Thyroid gland (tissue), 4 donors: Measurements from ENCODE around the gene KIF20B. TPM values are rescaled to one million over a fixed set of nuclear protein-coding genes. Genes with fewer than 3 reads are reported as not detected.

Experiments used
- DNase-seq, 2 donors: peaks; one replicate each; pipeline ENCODE4 v3.0.0-alpha.2; 2019
- H3K27ac ChIP-seq, 3 donors: fragments of 200-600 bp; sonication (generic); 1 replicate in 2 of 3; 2 replicates in 1 of 3; pipeline ENCODE4 v1.5.1; 2016 to 2019; ENCODE audit warnings: mild to moderate bottlenecking in 1 of 3, moderate library complexity in 1 of 3
- H3K27me3 ChIP-seq: fragments of 200-600 bp; sonication (generic); one replicate; pipeline ENCODE4 v1.5.1; 2019
- H3K36me3 ChIP-seq, 2 donors: fragments of 200-600 bp; sonication (generic); one replicate each; pipeline ENCODE4 v1.5.1; 2016 to 2019
- H3K4me1 ChIP-seq, 2 donors: fragments of 200-600 bp; sonication (generic); one replicate each; pipeline ENCODE4 v1.5.1; 2017 to 2019
- H3K4me3 ChIP-seq, 3 donors: fragments of 200-600 bp; sonication (generic); replicated peaks in 1 of 3; 1 replicate in 2 of 3; 2 replicates in 1 of 3; pipeline ENCODE4 v1.5.1; 2016; ENCODE audit warnings: mild to moderate bottlenecking in 1 of 3
- H3K9me3 ChIP-seq: fragments of 200-600 bp; sonication (generic); one replicate; pipeline ENCODE4 v1.5.1; 2017
- CTCF ChIP-seq, 6 experiments: fragments of 200-600 bp in 3 of 6; fragments of 450-650 bp in 3 of 6; sonication (generic) in 3 of 6; IDR thresholded peaks; one replicate each; pipeline ENCODE4 v1.5.1; 2016 to 2019; ENCODE audit warnings: antibody characterized with exemption in 6 of 6, mild to moderate bottlenecking in 2 of 6, inconsistent platforms in 1 of 6, moderate library complexity in 1 of 6
- POLR2A ChIP-seq, 2 donors: fragments of 450-650 bp; IDR thresholded peaks; one replicate each; pipeline ENCODE4 v1.6.1; 2017; ENCODE audit warnings: antibody characterized with exemption in 2 of 2, mild to moderate bottlenecking in 2 of 2, moderate library complexity in 1 of 2
- WGBS, 2 donors: methylation state at CpG; one replicate each; pipeline ENCODE4 v1.1.5; 2017; 5-methylcytosine and 5-hydroxymethylcytosine counted together
- intact Hi-C: fragments of 100-400 bp; cut with DNase I; formaldehyde crosslinking; loops from one replicate; pipeline ENCODE4 v1.15.1; 2023
- total RNA-seq, 4 donors: library from RNA; depleted of rRNA; stranded (reverse); fragments of >200 nt; gene quantifications; one replicate each; pipeline ENCODE4 v1.2.3, GENCODE V29; 2016

The KIF20B gene
- total RNA-seq, 4 donors from 2014 or later, result 3.8 to 6.2 (median 4.5) TPM

GRCh38 chr10:89655722-89656121 is 45.7 kb upstream of the KIF20B start:
- TF ChIP-seq CTCF (IDR thresholded peaks at IDR 0.05) (no peak), POLR2A (IDR thresholded peaks at IDR 0.05) (no peak)
- no peaks in the 10 kb centered on the region for H3K36me3 ChIP-seq
- H3K27me3 ChIP-seq, result no peaks in the 10 kb centered on the region
- H3K9me3 ChIP-seq, result no peaks in the 10 kb centered on the region
- intact Hi-C loops, result no loop called here
- no peak overlapping the region for H3K27ac ChIP-seq
- no peak overlapping the region for H3K4me3 ChIP-seq
- no peaks in the 10 kb centered on the region for H3K4me1 ChIP-seq
- no peak for DNase-seq
- 95 to 100% methylated on average over 1 of the region's 1 CpG for WGBS, 2 donors

- Histone ChIP-seq H3K27ac (no peak overlapping the region), H3K9me3 (no peaks in the 10 kb centered on the region), H3K4me1 (no peaks in the 10 kb centered on the region), H3K36me3 (no peaks in the 10 kb centered on the region), H3K27me3 (no peaks in the 10 kb centered on the region), H3K4me3 (no peak overlapping the region)
- intact Hi-C loops, result no loop called here
- DNase-seq, result no peak
- TF ChIP-seq CTCF (IDR thresholded peaks at IDR 0.05) (no peak), POLR2A (IDR thresholded peaks at IDR 0.05) (no peak)
- 86 to 95% methylated on average over 1 of the region's 1 CpG for WGBS, 2 donors
Observed at GRCh38 chr10:89657302-89657701, 44.1 kb upstream of the KIF20B start.

GRCh38 chr10:89659143-89660131 is 42.0 kb upstream of the KIF20B start:
- DNase-seq, result no peak
- Histone ChIP-seq H3K27me3 (no peaks in the 10 kb centered on the region), H3K36me3 (no peaks in the 10 kb centered on the region), H3K27ac (no peak overlapping the region), H3K9me3 (no peaks in the 10 kb centered on the region), H3K4me3 (no peak overlapping the region), H3K4me1 (no peaks in the 10 kb centered on the region)
- TF ChIP-seq POLR2A (IDR thresholded peaks at IDR 0.05), result no peak
- no peak for TF ChIP-seq CTCF (IDR thresholded peaks at IDR 0.05)
- WGBS, 2 donors, result 80 to 87% methylated on average over 7 to 10 of the region's 10 CpGs
- intact Hi-C loops, result no loop called here

- intact Hi-C loops, result no loop called here
- no peak for TF ChIP-seq POLR2A (IDR thresholded peaks at IDR 0.05)
- TF ChIP-seq CTCF (IDR thresholded peaks at IDR 0.05), result no peak
Observed at GRCh38 chr10:89662596-89662995, 38.8 kb upstream of the KIF20B start.

GRCh38 chr10:89663144-89663543 is 38.2 kb upstream of the KIF20B start:
- 72 to 74% methylated on average over 3 of the region's 3 CpGs for WGBS, 2 donors
- no peaks in the 10 kb centered on the region for H3K27me3 ChIP-seq
- DNase-seq, result no peak
- no peaks in the 10 kb centered on the region for H3K36me3 ChIP-seq
- H3K9me3 ChIP-seq, result no peaks in the 10 kb centered on the region
- intact Hi-C loops, result no loop called here
- H3K27ac ChIP-seq, result no peak overlapping the region
- no peak overlapping the region for H3K4me3 ChIP-seq
- H3K4me1 ChIP-seq, result no peaks in the 10 kb centered on the region
- TF ChIP-seq CTCF (IDR thresholded peaks at IDR 0.05) (no peak), POLR2A (IDR thresholded peaks at IDR 0.05) (no peak)

More at GRCh38 chr10:89662596-89662995, 38.8 kb upstream of the KIF20B start:
- no peak for DNase-seq
- WGBS, 2 donors, result 88 to 93% methylated on average over 2 of the region's 2 CpGs
- H3K27ac ChIP-seq, result no peak overlapping the region
- no peak overlapping the region for H3K4me3 ChIP-seq
- H3K4me1 ChIP-seq, result no peaks in the 10 kb centered on the region
- no peaks in the 10 kb centered on the region for H3K9me3 ChIP-seq
- H3K27me3 ChIP-seq, result no peaks in the 10 kb centered on the region
- no peaks in the 10 kb centered on the region for H3K36me3 ChIP-seq
